Duodenal mucosa (tissue), 2 donors: ENCODE measurements around the gene PADI2.

ENCODE experiments used
- H3K27ac ChIP-seq: one replicate; pipeline ENCODE4 v1.7.0; 2013; ENCODE audit warnings: low read depth, low read length
- H3K27me3 ChIP-seq, 2 donors: one replicate each; pipeline ENCODE4 v1.7.0; 2013; ENCODE audit warnings: low read length in 2 of 2, control low read depth in 1 of 2; ENCODE audit not compliant: insufficient read depth in 2 of 2, control insufficient read depth in 1 of 2
- H3K36me3 ChIP-seq, 2 donors: one replicate each; pipeline ENCODE4 v1.7.0; 2013; ENCODE audit warnings: low read length in 2 of 2, control low read depth in 1 of 2; ENCODE audit not compliant: insufficient read depth in 2 of 2, control insufficient read depth in 1 of 2
- H3K4me1 ChIP-seq, 2 donors: one replicate each; pipeline ENCODE4 v1.7.0; 2013; ENCODE audit warnings: low read length in 2 of 2, control low read depth in 1 of 2; ENCODE audit not compliant: insufficient read depth in 2 of 2, control insufficient read depth in 1 of 2
- H3K4me3 ChIP-seq, 2 donors: one replicate each; pipeline ENCODE4 v1.7.0; 2013; ENCODE audit warnings: low read length in 2 of 2, low read depth in 1 of 2
- H3K9ac ChIP-seq, 2 donors: one replicate each; pipeline ENCODE4 v1.7.0; 2013; ENCODE audit warnings: low read length in 2 of 2, low read depth in 1 of 2
- H3K9me3 ChIP-seq, 2 donors: one replicate each; pipeline ENCODE4 v1.7.0; 2013; ENCODE audit warnings: low read length in 2 of 2, control low read depth in 1 of 2; ENCODE audit not compliant: control insufficient read depth in 1 of 2

PADI2 gene

DNA sequence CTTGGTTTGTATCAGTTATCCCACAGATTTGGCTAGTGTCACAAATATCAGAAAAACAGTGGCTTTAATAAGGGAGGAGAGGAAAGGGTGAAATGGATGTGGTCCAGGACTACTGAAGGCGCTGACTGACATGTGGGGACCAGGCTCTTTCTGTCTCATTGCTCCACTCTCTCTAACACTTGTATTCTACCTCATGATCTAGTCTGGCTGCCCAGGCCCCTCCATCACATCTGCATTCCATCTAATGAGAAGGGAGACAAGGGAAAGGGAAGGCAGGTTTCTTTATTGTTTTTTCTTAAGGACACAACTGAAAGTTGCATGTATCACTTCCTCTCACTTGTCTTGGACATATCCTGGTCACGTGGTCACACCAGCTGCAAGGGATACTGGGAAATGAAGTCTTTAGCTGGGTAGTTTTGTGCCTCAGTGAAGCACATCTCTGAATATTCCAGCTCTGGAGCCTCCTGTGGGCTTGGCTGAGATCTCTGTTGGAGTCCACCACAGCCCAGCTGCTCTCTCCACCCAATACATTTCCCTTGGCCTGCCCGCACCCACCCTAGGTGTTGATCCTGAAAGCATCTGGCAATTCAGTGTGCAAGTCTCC is 42.0 kb upstream of the PADI2 start:
- Histone ChIP-seq H3K9me3 (peaks cover 0 to 3% of the 10 kb centered on the region in 2 donors), H3K27me3 (peaks cover 0 to 2% of the 10 kb centered on the region in 2 donors), H3K4me3 (no peak overlapping the region), H3K36me3 (no peaks in the 10 kb centered on the region), H3K27ac (no peak overlapping the region), H3K4me1 (no peaks in the 10 kb centered on the region), H3K9ac (no peak overlapping the region)

- no peak overlapping the region for H3K27ac ChIP-seq
- no peaks in the 10 kb centered on the region for H3K27me3 ChIP-seq
- peaks cover 14 to 22% of the 10 kb centered on the region in 2 donors for H3K9me3 ChIP-seq
- H3K4me3 ChIP-seq = no peak overlapping the region
- H3K9ac ChIP-seq = no peak overlapping the region
- no peaks in the 10 kb centered on the region for H3K4me1 ChIP-seq
- H3K36me3 ChIP-seq = no peaks in the 10 kb centered on the region
Observed at GRCh38 chr1:17158961-17159360, 39.7 kb upstream of the PADI2 start.

- Histone ChIP-seq H3K9me3 (peaks cover 21 to 33% of the 10 kb centered on the region in 2 donors), H3K9ac (no peak overlapping the region), H3K4me1 (no peaks in the 10 kb centered on the region), H3K27me3 (no peaks in the 10 kb centered on the region), H3K36me3 (no peaks in the 10 kb centered on the region), H3K4me3 (no peak overlapping the region), H3K27ac (no peak overlapping the region)
Observed at GRCh38 chr1:17156108-17156507, 36.9 kb upstream of the PADI2 start.

- no peaks in the 10 kb centered on the region for H3K4me1 ChIP-seq
- no peak overlapping the region for H3K4me3 ChIP-seq
- no peak overlapping the region for H3K9ac ChIP-seq
- H3K36me3 ChIP-seq = no peaks in the 10 kb centered on the region
- H3K27me3 ChIP-seq = no peaks in the 10 kb centered on the region
- peaks cover 21 to 33% of the 10 kb centered on the region in 2 donors for H3K9me3 ChIP-seq
- no peak overlapping the region for H3K27ac ChIP-seq
Observed at GRCh38 chr1:17155257-17155920, 36.1 kb upstream of the PADI2 start.

- peaks cover 12 to 21% of the 10 kb centered on the region in 2 donors for H3K27me3 ChIP-seq
- H3K9me3 ChIP-seq = peaks cover 13 to 19% of the 10 kb centered on the region in 2 donors
- no peaks in the 10 kb centered on the region for H3K4me1 ChIP-seq
- no peak overlapping the region for H3K9ac ChIP-seq
- no peaks in the 10 kb centered on the region for H3K36me3 ChIP-seq
- H3K27ac ChIP-seq = no peak overlapping the region
- H3K4me3 ChIP-seq = no peak overlapping the region
Observed at GRCh38 chr1:17149771-17150170, 30.5 kb upstream of the PADI2 start.

GRCh38 chr1:17148950-17149608 is 29.8 kb upstream of the PADI2 start:
- H3K4me3 ChIP-seq = no peak overlapping the region
- H3K9ac ChIP-seq = no peak overlapping the region
- H3K36me3 ChIP-seq = no peaks in the 10 kb centered on the region
- H3K27ac ChIP-seq = no peak overlapping the region
- peaks cover 12 to 21% of the 10 kb centered on the region in 2 donors for H3K27me3 ChIP-seq
- H3K9me3 ChIP-seq = peaks cover 8 to 12% of the 10 kb centered on the region in 2 donors
- H3K4me1 ChIP-seq = no peaks in the 10 kb centered on the region

GRCh38 chr1:17145648-17146047 is 26.4 kb upstream of the PADI2 start:
- Histone ChIP-seq H3K27ac (no peak overlapping the region), H3K9me3 (no peaks in the 10 kb centered on the region), H3K9ac (no peak overlapping the region), H3K36me3 (no peaks in the 10 kb centered on the region), H3K27me3 (peaks cover 12 to 21% of the 10 kb centered on the region in 2 donors), H3K4me3 (no peak overlapping the region), H3K4me1 (no peaks in the 10 kb centered on the region)

- no peaks in the 10 kb centered on the region for H3K36me3 ChIP-seq
- H3K4me1 ChIP-seq = no peaks in the 10 kb centered on the region
- H3K9me3 ChIP-seq = no peaks in the 10 kb centered on the region
- H3K27ac ChIP-seq = no peak overlapping the region
- no peak overlapping the region for H3K4me3 ChIP-seq
- H3K27me3 ChIP-seq = peaks cover 4 to 11% of the 10 kb centered on the region in 2 donors
- H3K9ac ChIP-seq = no peak overlapping the region
Observed at GRCh38 chr1:17143760-17144159, 24.5 kb upstream of the PADI2 start.

DNA sequence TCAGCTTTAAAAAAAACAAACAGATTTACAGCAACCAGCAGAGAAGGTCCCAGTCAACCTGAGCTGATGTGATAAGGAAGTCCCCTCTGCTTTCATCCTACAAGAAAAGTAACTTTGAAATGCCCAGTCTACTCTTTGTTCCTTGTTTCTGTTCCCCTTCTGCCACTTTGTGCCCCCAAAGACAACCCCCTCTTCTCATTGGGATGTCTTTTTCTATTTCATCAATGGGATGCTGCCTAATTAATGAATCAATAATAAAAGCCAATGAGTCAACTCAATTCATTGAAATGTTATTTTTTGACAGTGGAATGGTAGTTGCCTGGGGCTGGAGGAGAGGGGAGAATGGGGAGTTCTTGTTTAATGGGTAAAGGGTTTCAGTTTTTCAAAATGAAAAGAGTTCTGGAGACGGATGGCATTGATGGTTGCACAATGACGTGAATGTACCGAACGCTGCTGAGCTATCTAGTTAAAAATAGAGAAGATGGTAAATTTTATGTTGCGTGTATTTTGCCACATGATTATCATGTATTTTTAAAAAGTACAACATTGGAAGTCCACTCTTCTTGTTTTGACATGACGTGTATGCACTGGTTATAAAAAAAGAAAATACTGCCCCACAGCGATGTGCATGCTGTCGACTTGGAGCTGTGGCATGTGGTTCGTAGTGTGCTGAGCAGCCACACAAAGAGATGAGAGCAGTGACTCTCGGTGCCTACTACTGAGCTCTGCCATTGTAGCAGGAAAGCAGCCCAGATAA is 22.4 kb upstream of the PADI2 start:
- Histone ChIP-seq H3K27me3 (peaks cover 3 to 7% of the 10 kb centered on the region in 2 donors), H3K4me1 (no peaks in the 10 kb centered on the region), H3K9ac (no peak overlapping the region), H3K27ac (no peak overlapping the region), H3K36me3 (no peaks in the 10 kb centered on the region), H3K4me3 (no peak overlapping the region), H3K9me3 (no peaks in the 10 kb centered on the region)

DNA sequence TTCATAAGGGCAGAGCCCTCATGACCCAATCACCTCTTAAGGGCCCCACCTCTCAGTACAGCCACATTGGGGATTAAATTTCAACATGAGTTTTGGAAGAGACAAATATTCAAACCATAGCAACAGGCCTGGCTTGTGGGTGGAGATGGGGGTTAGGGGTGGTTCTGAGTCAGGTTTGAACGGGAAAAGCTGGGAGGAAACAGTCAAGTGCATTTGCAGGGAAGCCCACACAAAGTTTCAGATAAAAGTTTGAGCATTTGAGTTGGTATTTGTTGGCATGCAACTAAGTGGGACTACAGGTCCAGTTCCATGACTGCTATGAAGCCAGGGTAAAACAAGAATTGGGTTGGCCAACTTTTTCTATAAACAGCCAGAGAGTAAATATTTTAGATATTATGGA is 21.0 kb upstream of the PADI2 start:
- no peak overlapping the region for H3K4me3 ChIP-seq
- no peaks in the 10 kb centered on the region for H3K4me1 ChIP-seq
- peaks cover 0 to 3% of the 10 kb centered on the region in 2 donors for H3K27me3 ChIP-seq
- no peak overlapping the region for H3K27ac ChIP-seq
- no peak overlapping the region for H3K9ac ChIP-seq
- H3K9me3 ChIP-seq = no peaks in the 10 kb centered on the region
- no peaks in the 10 kb centered on the region for H3K36me3 ChIP-seq
